AG10803 (cell line): ENCODE data around the gene S100A8.

Experiments
- DNase-seq: peaks from one replicate; pipeline ENCODE4 v3.0.0; 2010; ENCODE audit warnings: low read depth
- H3K4me3 ChIP-seq: 2 replicates; pipeline ENCODE4 v1.5.1; 2011; ENCODE audit warnings: mild to moderate bottlenecking, low read length, control low read depth
- TF ChIP-seq, protein P1 (sequence below): conservative IDR thresholded peaks from 2 replicates; pipeline ENCODE4 v1.5.1; 2011; ENCODE audit warnings: mild to moderate bottlenecking, low read length, control low read depth, inconsistent platforms

The S100A8 gene

DNA sequence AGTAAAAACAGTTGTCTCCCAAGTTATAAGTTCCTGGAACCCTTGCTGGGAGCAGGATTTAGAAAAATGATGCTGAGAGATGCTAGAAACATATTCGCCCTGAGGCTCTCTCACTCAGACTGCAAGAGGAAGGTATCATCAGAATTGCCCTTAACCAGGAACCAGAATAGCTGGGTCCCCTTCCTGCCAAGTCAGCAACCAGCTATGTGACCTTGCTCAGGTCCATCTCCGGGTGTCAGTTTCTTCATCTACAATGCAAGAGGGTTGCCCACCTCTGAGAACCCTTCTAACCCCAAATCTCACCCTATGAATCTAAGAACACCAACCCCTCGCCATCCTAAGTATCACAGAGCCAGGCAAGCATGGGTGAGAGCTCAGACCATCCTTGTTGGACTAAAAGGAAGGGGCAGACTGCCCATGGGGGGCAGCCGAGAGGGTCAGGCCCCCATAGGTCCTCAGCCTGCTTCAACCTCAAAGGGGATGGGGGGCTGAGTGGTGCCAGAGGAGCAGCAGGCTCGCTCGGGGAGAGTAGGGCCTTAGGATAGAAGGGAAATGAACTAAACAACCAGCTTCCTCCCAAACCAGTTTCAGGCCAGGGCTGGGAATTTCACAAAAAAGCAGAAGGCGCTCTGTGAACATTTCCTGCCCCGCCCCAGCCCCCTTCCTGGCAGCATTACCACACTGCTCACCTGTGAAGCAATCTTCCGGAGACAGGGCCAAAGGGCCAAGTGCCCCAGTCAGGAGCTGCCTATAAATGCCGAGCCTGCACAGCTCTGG lies 33.6 kb downstream of the S100A8 start:
- H3K4me3 ChIP-seq = no peak overlapping the region
- TF ChIP-seq, protein P1, sequence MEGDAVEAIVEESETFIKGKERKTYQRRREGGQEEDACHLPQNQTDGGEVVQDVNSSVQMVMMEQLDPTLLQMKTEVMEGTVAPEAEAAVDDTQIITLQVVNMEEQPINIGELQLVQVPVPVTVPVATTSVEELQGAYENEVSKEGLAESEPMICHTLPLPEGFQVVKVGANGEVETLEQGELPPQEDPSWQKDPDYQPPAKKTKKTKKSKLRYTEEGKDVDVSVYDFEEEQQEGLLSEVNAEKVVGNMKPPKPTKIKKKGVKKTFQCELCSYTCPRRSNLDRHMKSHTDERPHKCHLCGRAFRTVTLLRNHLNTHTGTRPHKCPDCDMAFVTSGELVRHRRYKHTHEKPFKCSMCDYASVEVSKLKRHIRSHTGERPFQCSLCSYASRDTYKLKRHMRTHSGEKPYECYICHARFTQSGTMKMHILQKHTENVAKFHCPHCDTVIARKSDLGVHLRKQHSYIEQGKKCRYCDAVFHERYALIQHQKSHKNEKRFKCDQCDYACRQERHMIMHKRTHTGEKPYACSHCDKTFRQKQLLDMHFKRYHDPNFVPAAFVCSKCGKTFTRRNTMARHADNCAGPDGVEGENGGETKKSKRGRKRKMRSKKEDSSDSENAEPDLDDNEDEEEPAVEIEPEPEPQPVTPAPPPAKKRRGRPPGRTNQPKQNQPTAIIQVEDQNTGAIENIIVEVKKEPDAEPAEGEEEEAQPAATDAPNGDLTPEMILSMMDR = no peak
- DNase-seq = no peak

DNA sequence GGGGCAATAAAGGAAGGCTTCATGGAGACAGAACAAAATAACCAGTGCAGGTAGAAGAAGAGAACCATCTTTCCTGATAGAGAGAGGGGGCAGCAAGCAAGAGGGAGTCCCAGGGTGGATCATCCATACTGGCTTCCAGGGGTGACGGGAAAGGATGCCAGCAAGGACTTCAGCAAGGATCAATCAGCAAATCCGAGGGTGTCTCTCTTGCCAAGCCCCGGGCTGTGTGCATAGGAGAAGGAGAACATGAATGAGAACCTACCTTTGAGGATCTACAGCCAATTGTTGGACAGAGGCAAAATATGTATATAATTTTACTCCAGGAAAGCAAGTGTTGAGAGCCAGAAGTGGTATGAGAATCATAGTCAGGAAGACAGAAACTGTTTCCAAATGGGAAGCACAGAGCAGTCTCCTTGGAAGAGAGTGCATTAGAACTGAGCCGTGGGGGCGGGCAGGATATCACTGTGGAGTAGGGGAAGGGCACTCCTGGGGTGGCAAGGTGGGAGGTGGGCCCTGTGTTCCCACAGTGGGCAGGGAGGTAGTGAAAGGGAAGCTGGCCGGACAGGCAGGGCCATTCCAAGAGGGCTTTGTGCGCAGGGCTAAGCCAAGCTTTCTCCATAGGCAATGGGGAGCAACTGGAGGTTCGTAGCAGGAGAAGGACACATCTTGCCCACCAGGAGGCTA lies 34.3 kb downstream of the S100A8 start:
- DNase-seq = no peak
- H3K4me3 ChIP-seq = no peak overlapping the region
- TF ChIP-seq, protein P1 = no peak

DNA sequence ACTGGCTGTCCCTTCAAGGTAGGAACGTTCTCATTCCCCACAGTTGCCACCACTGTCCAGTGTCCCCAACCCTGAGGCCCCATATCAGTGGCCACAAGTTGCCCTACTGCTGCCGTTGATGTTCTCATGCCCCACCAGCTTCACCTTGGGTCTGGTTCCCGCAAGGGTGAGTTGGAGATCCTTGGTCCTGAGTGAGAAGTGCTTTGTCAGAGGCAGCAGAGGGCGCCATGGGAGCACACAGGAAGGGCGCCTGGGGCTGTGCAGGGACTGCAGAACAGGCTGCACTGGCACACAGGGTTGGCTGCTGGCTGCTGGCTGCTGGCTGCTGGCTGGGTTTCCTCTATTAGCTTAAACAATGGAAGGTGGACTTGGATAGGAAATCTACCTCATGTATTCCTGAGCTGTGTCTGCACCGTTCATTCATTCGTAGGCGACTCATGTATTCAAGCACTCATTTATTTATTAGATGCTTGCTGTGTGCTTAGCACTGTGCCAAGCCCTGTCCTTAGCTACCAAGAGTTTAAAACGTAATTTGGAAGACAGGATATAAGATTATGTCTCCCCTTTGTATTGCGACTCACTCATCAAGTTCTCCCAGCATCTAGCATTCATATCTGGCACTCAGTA lies 35.3 kb downstream of the S100A8 start:
- H3K4me3 ChIP-seq = no peak overlapping the region
- TF ChIP-seq, protein P1 = peak; percentile 55
- peak; percentile 48 for DNase-seq

DNA sequence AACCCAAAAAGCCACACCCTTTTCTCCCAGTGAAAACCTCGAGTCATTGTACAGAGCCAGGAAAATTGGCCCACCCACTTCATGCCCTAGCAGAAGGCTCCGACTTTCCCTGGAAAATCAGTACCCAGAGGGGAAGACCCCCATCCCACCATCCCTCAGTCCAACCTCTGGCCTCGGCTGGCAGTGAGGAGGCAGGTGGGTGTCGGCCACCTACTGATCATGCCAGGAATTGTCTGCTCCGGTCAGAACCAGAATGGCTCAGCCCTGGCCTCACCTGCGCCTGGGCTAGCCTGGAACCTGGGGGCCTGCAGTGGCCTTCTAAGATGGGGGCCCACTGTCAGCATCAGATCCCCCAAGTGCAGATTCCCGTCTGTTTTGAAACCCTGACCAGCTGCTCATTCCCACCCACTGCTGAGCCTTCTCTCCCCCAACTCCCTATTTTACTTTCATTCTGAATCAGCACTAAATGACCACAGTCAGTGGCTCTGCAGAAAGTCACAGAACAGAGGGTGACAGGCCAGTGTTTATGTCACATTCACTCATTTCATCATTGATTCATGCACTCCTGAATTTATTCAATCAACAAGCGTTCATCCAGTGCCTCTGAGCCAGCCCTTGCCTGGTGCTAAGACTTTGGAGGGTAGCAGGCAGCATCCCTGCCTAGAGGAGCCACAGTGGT lies 36.2 kb downstream of the S100A8 start:
- TF ChIP-seq, protein P1 = no peak
- DNase-seq = no peak
- no peak overlapping the region for H3K4me3 ChIP-seq

DNA sequence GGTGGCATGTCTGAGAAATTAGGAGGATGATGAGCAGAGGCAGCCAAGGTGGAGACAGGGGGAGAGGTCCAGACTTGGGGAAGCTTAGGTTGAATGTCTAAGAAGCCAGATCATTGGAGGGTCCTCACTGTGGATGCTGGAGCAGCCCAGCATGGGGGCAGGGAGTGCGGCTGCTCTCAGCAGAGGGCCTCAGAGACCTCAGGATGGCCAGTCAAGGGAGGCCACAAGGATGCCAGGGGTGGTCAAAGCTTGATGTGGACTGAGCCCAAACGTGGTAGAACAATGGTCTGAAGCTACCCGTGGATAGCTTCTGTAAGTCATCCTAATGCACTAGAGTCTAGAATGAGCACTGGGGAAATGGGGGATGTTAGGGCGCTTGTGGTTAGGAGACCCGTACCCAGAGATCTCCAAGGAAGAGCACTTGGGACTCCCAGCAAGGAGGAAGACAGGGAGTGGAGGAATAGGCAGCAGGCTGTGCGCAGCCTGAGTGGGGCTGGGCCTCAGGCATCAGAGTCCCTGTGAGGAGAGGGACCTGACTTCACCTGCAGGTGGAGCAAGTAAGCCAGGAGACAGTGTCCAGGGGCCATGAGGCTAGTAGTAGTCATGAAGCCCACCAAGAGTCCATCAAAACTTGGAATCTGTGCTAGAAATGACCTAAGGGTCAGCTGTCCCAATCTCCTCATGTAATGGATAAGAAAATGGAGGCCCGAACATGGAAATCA lies 37.5 kb downstream of the S100A8 start:
- no peak for DNase-seq
- H3K4me3 ChIP-seq = no peak overlapping the region
- TF ChIP-seq, protein P1 = peak; percentile 40

DNA sequence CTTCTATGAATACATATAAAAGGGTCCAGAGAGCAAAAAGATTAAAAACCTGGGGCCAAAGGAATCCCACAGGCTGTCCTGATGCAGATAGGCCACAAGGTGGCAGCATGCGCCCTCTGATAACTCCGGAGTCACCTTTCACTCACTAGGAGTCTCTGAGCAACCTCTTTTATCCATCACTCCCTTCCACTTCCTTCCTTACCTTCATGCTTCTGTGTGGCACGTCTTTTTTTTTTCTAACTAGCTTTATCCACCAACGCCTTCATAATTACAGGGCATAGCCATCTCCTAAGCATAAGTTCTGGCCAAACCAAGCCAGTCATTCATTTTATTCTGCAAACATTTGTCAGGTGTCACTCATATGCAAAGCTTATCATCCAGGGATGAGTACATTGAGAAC lies 38.4 kb downstream of the S100A8 start:
- H3K4me3 ChIP-seq = no peak overlapping the region
- DNase-seq = peak; percentile 62
- TF ChIP-seq, protein P1 = peak; percentile 96
